GM18526 (cell line): ENCODE measurements around the gene TIMP2.

Experiments
- POLR2A ChIP-seq: IDR thresholded peaks from 3 replicates; pipeline ENCODE4 v1.6.1; 2011; ENCODE audit not compliant: insufficient read length; ENCODE audit errors: extremely low read depth

The TIMP2 gene

DNA sequence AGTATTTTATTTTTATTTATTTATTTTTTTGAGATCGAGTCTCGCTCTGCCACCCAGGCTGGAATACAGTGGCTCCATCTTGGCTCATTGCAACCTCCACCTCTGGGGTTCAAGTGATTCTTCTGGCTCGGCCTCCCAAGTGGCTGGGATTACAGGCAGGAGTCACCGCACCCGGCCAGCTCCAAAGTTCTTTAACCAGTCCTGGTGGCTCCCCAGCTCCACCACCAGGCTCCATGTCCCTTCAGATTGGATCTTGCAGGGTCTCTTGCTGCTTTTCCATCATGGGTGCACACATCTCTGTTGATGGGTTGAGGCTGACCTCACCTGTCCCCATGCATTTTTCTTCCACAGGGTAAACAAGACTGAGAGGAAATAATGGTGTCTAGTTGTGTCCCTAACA, 76.2 kb downstream of the TIMP2 start:
- TF ChIP-seq POLR2A = no peak

DNA sequence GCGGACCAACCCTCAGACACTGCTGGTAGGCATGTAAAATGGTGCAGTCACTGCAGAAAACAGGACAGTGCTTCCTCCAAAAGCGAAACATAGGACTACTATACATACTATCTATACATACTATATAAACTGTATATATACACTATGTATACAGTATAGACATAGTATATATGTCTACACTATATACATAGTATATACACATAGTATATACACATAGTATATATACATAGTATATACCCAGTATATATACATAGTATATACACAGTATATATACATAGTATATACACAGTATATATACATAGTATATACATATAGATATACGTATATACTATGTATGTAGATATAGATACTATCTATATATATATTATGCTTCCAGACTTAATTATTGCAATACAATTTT, 78.1 kb downstream of the TIMP2 start:
- no peak for TF ChIP-seq POLR2A

DNA sequence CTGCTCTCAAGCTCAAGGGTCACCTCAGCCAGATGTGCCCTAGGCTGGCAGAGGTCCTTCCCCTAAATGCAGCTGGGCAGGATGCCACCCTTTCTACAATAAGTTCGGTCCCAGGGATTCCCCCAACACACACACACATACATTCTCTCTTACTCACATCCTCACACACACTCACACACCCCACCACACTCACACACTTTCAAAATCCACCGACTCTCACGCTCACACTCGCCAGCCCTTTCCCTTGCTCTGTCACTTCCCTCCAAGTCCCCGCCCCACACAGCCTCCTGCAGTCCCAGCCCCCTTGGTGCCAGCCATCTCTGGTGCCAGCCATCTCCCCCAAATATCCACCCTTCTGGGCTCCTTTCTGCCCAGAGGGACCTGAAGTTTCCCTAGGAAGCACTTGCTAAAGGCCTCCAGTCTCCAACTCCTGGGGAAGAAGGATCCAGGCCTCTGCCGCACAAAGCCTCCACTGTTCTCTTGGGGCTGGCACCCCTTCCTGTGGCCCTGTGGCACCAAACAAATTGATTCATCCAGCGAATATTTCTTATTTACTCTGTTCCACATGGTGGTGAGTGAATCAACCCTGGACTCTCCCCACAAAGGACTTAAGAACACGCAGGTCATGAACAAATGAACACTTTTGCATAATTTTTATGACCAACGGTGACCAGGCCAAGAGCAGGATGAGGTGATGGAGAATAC, 80.7 kb downstream of the TIMP2 start:
- no peak for TF ChIP-seq POLR2A

DNA sequence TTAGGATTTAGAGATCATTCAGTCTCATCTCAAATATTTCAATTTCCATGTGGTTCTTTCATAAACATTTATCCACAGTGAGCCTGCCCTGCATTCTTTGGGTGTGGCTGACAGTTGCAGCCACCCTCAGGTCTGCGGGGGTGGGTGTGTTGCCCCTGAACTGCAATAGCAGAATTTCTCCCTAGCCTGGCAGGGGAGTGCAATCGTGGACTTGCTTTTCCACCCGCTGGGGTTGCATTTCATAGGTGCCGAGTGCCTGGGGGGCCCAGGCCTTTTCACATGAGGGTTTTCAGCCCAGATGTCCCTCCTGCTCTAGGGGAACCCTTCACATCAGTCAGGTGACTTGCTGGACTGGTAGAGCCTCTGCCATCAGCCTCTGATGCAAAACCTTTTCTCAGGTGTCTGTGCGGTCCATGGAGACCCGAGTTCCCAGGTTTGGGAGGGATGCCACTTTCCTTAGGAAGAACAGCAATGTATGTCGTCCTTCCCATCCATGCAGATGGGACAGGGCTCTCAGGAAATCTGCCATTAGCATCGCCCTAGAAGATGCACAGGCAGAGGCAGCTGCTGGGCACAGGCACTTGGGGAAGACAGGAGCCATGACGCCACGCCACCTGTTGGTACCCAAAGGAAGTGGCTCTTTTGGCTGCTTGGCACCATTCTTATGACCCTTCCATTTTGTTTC, 82.2 kb downstream of the TIMP2 start:
- TF ChIP-seq POLR2A = no peak

DNA sequence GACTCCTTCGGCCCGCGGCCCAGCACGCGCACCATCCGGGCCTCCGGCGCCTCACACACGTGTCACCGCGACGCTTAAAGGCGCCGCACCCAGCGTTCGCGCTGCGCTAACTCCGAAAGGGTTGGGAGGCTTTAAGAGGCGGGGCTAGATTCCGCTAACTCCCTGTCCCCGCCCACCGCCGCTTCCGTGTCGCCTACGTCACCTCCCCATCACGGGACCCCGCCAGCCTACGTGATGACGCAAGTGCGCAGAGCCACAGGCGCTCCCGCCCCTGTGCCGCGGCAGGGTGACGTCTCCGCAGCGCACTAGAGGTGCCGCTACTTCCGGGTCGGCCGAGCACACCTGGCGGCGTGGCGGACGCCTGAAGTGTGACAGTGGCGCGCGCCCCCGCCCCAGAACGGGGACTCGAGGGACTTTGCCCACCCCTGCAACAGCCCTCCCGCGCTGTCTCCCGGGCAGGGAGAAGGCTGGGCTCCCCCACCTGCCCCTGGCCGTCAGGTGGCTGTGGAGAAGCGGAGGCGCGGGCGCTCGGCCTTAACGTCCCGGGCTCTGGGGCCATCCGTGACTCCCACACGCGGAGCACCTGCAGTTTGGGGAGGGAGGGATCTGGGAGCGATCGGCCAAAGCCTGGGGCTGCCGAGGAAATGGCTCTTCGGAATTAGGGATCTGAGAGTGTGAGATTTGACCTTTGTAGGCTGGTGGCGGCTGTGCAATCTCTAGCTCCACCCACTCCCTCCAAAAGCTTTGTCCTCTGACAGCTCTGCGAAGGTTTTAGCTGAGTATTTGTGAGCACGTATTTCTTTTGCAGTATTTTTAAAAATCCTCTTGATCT, 84.2 kb downstream of the TIMP2 start, which contains the start of gene USP36:
USP36 (minus strand) TSS at position 35 of the 832 bp plus-strand sequence. CDS start 4,451 bp downstream, outside the sequence.
- peak; percentile 92 for TF ChIP-seq POLR2A

DNA sequence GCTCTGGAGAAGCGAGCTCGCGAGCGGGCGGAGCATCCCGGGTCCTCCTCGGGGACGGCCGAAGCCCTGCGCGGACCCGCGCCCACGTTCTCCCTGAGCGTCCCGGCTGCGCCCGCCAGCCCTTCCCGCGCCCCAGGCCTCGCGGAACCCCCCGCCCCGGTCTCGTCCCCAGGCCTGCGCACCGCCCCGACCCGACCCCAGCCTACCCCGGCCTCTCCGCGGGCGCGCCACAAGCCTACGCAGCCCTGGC, 84.7 kb downstream of the TIMP2 start:
- no peak for TF ChIP-seq POLR2A

DNA sequence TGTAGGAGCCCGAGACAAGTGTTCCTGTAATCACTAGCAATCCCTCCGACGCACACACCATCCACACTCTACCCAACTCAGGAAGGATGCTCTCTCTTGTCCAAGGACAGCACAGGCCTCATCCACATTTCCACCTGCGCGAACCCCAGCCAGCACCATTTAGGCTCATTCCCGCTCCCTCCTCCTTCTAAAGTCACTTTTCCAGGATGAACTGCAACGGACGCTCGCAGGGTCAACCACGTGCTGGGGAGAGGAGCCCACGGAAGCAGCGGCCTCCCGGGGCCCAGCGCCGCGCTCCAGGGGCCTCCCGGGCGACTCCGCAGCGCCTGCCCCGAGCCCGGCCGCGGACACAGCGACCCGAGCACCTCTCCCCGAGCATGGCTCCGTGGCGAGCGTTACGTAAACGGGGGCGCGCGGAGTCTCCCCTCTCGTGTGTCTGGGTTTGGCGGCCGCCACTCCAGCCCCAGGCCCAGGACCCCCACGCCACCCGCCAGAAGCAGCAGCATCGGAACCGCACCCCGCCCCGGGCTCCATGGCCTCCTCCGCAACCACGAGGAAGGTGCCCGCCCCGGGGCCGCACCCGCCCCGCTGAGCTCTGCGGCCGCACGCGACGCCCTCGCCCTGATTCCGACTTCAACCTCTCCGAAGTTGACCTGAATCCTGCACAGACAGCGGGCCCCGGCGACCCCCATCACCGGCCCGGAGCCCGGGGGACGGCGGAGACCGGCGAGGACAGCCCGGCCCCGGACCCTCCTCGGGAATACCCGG, 85.2 kb downstream of the TIMP2 start:
- no peak for TF ChIP-seq POLR2A

DNA sequence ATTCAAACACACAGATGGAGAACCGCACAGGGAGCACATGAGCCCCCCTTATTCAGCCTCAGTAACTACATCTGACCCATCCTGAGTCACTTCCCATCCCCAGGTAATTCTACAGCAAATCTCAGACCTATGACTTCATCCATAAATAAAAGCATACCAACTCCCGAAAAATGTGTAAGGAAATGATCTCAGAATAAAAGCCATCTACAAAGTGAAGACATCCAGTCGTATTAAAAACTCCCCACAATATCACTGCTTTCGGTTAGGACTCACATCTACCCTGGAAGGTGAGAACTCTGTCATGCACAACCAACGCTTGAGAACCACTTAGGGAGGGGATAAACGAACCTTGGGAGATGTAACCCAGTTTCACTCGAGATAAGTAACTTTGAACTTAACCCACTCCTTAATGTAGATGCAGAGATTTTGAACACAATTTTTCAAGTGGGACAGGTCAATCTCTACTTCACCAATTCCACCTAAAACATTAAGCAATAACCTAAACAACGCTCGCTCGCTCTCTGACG, 85.9 kb downstream of the TIMP2 start:
- no peak for TF ChIP-seq POLR2A

DNA sequence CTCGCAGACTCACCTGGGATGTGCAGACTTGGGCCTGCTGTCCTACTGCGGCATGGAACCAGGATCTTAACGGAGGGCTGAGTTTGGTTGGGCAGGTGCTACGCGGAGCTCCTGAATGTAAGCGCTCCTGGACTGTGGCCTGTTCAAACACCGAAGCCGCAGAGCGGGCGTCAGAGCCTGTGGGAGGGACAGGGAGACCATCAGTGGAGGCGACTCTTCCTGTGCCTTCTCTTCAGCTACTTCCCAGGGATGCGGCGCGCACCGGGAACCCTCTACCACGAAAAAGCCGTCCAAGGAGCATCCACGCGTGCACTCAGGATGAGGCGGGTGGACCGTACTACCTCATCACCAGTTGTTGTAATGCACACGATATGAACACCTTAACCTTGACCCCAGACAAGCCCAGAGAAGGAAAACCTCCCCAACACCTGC, 86.6 kb downstream of the TIMP2 start:
- TF ChIP-seq POLR2A = no peak

DNA sequence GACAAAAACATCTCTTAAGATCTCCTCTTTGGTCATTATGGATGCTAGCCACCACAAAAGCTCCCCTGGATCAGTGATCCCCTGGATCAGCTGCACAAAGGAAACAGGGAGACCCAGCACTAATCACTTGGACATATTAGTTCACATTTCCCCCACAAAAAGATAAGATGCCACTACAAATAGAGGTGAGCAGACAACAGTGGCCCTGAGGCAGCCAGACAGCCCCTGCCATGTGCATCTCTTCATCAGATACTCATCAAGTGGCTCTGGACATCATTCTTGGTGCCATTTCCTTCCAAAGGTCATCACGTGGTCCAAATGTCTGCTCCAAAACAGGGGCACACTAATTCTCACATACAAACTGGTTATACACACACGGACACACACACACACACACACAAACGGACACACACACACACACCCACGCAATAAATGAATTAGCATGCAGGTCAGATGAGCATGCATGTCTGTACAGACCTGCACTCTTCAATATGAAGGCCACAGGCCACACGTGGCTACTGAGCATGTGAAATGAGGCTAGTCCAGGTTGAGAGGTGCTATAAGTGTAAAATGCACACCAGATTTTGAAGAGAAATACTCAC, 88.7 kb downstream of the TIMP2 start:
- no peak for TF ChIP-seq POLR2A

DNA sequence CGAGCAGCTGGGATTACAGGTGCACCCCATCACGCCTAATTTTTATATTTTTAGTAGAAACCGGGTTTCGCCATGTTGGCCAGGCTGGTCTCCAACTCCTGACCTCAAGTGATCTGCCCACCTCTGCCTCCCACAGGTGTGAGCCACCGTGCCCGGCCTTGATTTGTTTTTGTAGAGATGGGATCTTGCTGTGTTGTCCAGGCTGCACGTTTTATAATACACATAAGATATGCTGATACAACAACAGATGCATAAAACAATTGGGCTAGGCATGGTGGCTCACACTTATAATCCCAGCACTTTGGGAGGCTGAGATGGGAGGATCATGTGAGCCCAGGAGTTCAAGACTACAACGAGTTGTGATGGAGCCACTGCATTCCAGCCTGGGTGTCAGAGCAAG, 90.6 kb downstream of the TIMP2 start:
- no peak for TF ChIP-seq POLR2A

DNA sequence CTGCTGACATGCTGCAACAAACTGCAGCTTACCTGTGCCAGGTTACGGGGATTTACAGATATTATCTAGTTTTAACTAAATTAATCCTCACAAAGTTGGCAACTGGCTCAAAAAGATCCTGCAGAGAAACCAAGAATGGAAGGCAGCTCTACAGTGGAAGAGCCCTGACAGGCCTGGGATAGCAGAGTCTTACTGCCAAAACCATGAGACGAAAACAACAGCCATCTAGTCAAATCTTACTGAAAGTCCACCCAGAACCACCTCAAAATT, 92.7 kb downstream of the TIMP2 start:
- no peak for TF ChIP-seq POLR2A

DNA sequence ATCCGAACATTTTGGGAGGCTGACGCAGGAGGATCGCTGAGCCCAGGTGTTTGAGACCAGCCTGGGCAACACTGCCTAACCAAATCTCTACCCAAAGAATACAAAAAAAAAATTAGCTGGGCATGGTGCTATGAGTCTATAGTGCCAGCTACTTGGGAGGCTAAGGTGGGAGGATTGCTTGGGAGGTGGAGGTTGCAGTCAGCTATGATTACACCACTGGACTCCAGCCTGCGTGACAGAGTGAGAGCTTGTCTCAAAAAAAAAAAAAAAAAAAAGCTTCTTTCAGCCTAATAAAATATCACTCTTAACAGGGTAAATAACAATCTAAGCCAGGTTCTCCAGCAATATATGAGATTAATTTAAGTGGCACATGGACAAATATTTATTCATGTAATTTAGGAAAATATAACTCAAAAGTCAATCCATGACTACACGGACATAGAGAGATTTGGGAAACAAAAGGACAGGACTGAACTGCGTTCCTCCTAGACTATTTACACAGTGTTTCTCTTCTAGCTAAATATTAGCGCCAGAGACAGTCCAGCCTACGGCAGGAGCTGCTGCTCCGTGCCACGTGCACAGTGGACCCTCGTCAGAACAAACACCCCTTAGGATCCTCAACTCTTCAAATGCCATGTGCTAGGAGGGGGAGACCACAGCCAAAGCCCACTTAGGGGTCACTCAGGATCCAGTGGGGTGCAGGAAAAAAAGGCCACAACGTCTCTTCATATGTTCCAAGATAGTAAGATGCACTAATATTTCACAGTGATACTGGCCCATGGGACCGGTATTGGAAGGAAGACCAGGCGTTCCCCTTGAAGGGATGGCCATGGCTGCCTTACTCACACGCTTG, 93.3 kb downstream of the TIMP2 start:
- no peak for TF ChIP-seq POLR2A

DNA sequence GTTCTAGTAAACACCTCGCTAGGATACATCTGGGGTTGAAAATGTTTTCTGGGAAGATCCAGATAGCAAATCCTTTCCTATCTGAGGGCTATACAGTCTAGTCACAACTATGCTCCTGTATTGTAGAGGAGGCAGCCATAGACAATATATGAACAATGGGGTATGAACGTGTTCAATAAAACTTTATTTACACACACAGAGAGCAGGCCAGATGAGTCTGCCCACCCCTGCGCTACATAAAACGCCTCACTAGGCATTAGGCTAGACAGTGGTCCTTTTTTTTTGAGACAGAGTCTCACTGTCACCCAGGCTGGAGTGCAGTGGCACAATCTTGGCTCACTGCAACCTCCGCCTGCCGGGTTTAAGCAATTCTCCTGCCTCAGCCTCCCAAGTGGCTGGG, 95.7 kb downstream of the TIMP2 start:
- no peak for TF ChIP-seq POLR2A

DNA sequence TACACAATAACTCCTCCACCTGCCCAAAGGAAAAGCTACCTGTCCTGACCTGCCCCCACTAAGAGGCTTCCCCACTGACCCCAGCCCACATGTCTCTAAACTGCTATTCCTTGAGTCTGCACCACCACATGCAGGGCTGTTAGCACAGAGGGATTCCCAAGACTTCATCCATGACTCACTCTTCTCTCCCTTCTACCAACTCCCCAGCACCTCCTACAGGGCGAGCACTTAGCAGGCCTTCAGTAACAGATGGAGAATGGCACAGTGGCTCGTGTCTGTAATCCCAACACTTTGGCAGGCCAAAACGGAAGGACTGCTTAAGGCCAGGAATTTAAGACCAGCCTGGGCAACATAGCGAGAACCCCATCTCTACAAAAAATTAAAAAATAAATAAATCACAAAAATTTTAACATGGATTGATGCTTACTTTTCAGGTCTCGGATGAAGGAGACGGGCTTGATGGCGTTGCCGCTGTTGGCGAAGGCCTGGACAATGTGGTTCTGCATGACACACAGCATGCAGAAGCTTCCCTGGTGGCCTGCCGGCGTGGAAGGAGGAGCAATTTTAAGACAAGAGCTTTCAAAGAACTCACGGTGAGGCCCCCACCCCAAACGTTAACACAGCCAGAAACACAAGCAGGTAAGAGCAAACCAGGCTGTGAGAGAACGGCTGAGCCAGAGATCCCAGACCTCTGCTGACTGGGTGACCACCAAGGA, 96.6 kb downstream of the TIMP2 start:
- no peak for TF ChIP-seq POLR2A
